Suppressor macrophage treated with lipopolysaccharide for 1 hour (primary cell): ENCODE results near the gene SNRNP35.
"Not testable (repeated sequence)": the region's sequence is repeated elsewhere in the genome, so short reads cannot be mapped to it uniquely, and the experiment has no call there.

Source experiments
- DNase-seq, 3 donors: peaks; one replicate each; pipeline ENCODE4 v3.0.0-alpha.2; 2020 to 2022

SNRNP35 gene

GRCh38 chr12:123449249-123449733 is 8.6 kb upstream of the SNRNP35 start:
- peak; percentile 90 to 97 (median 94) for DNase-seq

- DNase-seq, result peak; percentile 22 to 61 (median 35)
These were observed 8.1 kb upstream of the SNRNP35 start for GRCh38 chr12:123449856-123450255.

GRCh38 chr12:123450636-123451035 is 7.3 kb upstream of the SNRNP35 start:
- DNase-seq, result no peak

- DNase-seq, result not testable (repeated sequence)
These were observed 5.7 kb upstream of the SNRNP35 start for GRCh38 chr12:123452276-123452550.

GRCh38 chr12:123453165-123453564 is 4.8 kb upstream of the SNRNP35 start:
- no peak for DNase-seq

GRCh38 chr12:123463174-123463573 is 5.2 kb downstream of the SNRNP35 start:
- not testable (repeated sequence) for DNase-seq

- no peak for DNase-seq
These were observed 7.1 kb downstream of the SNRNP35 start for GRCh38 chr12:123465084-123465483.

GRCh38 chr12:123468786-123469185 is 10.8 kb downstream of the SNRNP35 start:
- peak; percentile 28 to 31 (median 29) for DNase-seq

GRCh38 chr12:123469978-123470377 is 12.0 kb downstream of the SNRNP35 start:
- DNase-seq, result no peak

GRCh38 chr12:123471374-123472068 is 13.6 kb downstream of the SNRNP35 start:
- no peak for DNase-seq

- no peak for DNase-seq
These were observed 14.5 kb downstream of the SNRNP35 start for GRCh38 chr12:123472438-123472849.

GRCh38 chr12:123474485-123475245 is 16.7 kb downstream of the SNRNP35 start:
- DNase-seq, result no peak

GRCh38 chr12:123475246-123475703 is 17.3 kb downstream of the SNRNP35 start:
- DNase-seq, result no peak

GRCh38 chr12:123478069-123478468 is 20.1 kb downstream of the SNRNP35 start:
- no peak for DNase-seq

GRCh38 chr12:123478762-123479161 is 20.8 kb downstream of the SNRNP35 start:
- DNase-seq, result no peak

- no peak for DNase-seq
These were observed 21.7 kb downstream of the SNRNP35 start for GRCh38 chr12:123479442-123480180.

GRCh38 chr12:123481251-123481650 is 23.3 kb downstream of the SNRNP35 start:
- DNase-seq, result not testable (repeated sequence)

GRCh38 chr12:123482876-123483275 is 24.9 kb downstream of the SNRNP35 start:
- DNase-seq, result peak in 1 of 3 donors; percentile 22

- no peak for DNase-seq
These were observed 25.8 kb downstream of the SNRNP35 start for GRCh38 chr12:123483602-123484248.

GRCh38 chr12:123485756-123486155 is 27.8 kb downstream of the SNRNP35 start:
- DNase-seq, result no peak

- DNase-seq, result no peak
These were observed 29.5 kb downstream of the SNRNP35 start for GRCh38 chr12:123487428-123487827.

- no peak for DNase-seq
These were observed 30.7 kb downstream of the SNRNP35 start for GRCh38 chr12:123488539-123489230.
